Amniotic stem cell (primary cell): ENCODE measurements around the gene TAS2R46.
"Not testable (repeated sequence)": the region's sequence is repeated elsewhere in the genome, so short reads cannot be mapped to it uniquely, and the experiment has no call there.

Experiments used
- DNase-seq: peaks from one replicate; lab custom pipeline; 2025; lab: John Stamatoyannopoulos, UW

The TAS2R46 gene

GRCh38 chr12:11033959-11034358, 28.1 kb downstream of the TAS2R46 start:
- not testable (repeated sequence) for DNase-seq

GRCh38 chr12:11031307-11031706, 30.8 kb downstream of the TAS2R46 start, which contains the start of gene TAS2R31:
TSS of gene TAS2R31 (minus strand) at chr12:11031407. CDS start at chr12:11031335, 72 bp downstream.
- DNase-seq: no peak

GRCh38 chr12:11026118-11026517, 36.0 kb downstream of the TAS2R46 start:
- no peak for DNase-seq

- DNase-seq: no peak
Observed at GRCh38 chr12:11023387-11023786, 38.7 kb downstream of the TAS2R46 start.

GRCh38 chr12:11022520-11022919, 39.6 kb downstream of the TAS2R46 start, which contains the start of gene TAS2R19:
TSS of gene TAS2R19 (minus strand) at chr12:11022620. CDS start at chr12:11022571, 49 bp downstream.
- no peak for DNase-seq

- no peak for DNase-seq
Observed at GRCh38 chr12:11016937-11017336, 45.2 kb downstream of the TAS2R46 start.

GRCh38 chr12:11015775-11016430, 46.2 kb downstream of the TAS2R46 start:
- no peak for DNase-seq

GRCh38 chr12:11014234-11014633, 47.9 kb downstream of the TAS2R46 start:
- DNase-seq: no peak
